HG03159 (cell line): Measurements from ENCODE around the gene CADPS2.
"Not testable (repeated sequence)": the region's sequence is repeated elsewhere in the genome, so short reads cannot be mapped to it uniquely, and the experiment has no call there.

Experiments used
- ATAC-seq: cut with Tn5 transposase; IDR thresholded peaks from one replicate; pipeline ENCODE4 v1.9.1; 2021; ENCODE audit warnings: mild to moderate bottlenecking, moderate library complexity; ENCODE audit not compliant: unreplicated experiment

CADPS2 gene

GRCh38 chr7:122302761-122303530 lies 583.3 kb downstream of the CADPS2 start:
- no peak for ATAC-seq

DNA sequence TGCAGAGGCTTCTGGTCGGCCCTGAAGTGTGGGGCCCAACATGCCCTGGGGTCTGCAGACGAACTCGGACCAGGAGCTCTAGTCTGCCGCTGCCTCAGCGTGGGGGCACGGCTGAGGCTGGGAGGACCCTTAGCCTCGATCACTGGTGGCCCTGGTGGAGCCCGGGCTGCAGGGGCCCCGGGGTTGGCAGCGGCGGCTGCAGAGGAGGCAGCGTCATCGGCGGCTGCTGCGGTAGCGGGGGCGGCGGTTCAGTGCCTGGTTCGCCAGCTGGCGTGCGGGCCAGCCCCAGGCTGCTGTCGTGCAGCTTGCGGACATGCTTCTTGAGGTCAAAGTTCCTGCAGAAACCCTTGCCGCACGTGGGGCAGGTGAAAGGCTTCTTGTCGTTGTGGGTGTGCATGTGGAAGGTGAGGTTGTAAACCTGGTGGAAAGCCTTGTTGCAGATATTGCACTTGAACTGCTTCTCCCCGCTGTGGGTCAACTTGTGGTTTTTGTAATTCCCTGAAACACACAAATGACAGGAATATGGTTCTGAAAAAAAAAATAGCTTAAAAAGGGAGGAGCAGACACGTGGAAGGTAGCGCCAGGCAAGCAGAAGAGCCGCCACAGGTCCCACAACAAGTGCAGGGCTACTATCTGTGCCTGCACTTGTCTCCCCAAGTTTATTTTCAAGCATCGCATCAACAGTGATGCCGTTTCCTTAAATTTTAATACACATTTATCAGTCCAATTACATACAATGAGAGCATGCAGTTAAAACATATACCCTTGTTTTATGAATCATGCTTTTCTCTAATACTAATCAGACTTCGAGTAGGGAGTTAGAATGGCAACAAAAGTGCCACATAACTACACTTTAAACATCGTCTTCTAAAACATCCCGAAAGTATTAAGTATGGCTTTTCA lies 584.2 kb downstream of the CADPS2 start:
- no peak for ATAC-seq

GRCh38 chr7:122300956-122301833 lies 585.1 kb downstream of the CADPS2 start:
- no peak for ATAC-seq

DNA sequence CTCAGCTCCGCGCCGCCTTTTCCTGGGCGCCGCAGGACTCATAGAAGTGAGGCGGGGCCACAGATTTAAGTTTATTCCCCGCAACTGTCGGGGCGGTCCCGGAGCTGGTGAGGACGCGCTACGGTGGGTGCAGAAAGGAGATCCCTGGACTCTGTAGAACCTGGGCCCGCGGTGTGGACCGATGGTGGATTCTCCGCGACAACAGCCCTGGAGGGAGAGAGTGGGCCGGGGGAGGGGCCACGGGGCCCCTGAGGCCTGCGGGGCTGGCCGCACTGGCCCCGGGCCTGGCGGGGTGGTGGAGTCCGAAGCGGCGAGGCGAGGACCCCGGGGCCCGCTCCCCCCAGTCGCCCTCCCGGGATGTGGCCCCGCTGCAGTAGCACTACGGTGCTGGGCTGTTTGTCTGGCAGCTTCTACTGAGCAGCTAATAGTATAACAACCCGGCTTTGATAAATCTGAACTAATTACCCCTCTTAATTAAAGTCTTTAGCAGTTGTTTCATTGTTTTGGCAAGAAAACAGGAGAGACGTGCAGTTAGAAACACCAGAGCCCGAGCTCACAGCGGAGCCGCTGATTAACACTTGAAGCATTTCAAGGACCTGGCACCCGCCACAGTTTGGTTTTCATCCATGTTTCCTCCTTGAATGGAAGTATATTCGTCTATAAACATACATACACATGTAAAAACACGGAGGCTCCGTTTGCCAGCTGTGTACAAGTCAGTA lies 585.9 kb downstream of the CADPS2 start:
- no peak for ATAC-seq

DNA sequence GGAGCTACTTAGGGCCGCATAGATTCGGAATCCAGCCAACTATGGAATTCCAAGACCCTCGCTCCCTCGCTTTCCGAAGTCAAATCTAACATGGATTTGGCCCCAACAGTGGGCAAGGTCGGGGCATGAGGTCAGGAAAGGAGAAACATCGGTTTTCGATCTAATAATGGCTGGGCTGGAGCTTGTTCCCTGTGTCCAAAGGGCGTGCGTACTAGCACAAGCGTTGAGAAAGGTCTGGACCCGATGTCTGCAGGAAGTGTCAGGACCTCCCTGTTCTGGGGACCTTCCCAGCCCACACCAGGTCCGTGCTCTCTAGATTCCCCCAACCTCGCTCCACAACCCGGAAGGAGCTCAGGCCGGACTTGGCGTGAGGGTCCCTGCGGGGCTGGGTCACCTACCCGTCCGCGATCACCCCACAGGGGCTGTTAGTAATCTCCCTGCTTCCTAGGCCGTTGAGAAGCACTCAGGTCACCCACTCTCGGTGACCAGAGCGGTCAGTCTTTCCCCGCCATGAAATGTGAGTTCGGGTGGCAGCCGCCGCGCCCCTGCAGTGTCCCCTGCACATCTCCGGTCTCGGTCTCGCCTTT lies 586.5 kb downstream of the CADPS2 start:
- ATAC-seq = no peak

GRCh38 chr7:122298618-122299017 lies 587.6 kb downstream of the CADPS2 start:
- no peak for ATAC-seq

DNA sequence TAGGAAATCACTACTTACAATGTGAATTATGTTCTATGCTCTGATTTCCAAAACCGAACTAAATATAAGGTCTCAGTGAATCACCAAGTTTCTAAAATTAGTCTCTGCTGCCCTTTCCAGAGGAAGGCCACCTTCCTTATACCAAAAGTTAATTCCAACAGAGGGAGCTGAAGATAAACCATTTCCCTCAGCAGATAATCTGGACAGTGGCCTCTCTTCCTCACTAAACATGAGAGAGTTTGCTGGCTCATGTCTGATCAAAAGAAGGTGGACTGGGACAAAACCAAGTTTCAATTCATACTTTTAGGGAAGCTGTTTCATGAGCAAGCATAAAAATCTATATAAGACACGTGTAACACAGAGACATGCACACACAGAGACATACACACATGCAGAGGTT lies 588.1 kb downstream of the CADPS2 start:
- ATAC-seq = no peak

DNA sequence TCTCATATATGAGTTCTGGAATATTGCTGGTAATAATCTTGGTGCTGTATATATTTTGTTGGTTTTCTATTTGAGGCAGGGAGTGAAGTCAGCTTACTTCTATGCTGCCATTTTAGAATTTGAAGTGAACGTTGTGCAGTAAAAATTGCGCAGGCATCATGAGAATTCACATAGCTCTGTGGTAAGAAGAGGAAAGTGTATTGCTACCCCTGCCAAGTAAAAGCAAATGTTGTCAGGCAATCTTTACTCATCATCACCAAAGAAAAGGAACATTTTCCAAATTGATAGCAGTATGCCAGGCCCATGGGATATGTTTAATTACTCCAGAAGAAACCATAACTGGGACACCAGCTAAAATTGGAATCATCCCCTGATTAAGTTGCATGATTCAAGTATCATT lies 595.1 kb downstream of the CADPS2 start:
- ATAC-seq = no peak

DNA sequence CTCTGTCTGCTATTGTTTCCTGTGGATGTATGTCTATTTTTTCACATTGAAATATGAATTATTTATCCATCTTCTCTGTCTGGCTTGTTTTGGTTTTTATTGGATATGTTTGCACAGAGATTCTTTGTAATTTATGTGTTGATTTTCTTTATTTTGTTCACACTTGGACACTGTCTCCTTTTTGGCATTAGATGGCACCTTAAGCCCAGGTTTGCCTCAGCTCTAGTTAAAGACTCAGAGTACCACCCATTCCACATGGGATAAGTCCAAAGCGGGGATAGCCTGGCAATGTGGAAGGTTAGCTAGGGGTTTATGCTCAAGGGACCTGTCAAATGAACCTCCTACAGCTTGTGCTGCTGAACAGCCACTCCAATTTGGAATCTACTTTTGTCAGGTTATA lies 595.8 kb downstream of the CADPS2 start:
- ATAC-seq = no peak

GRCh38 chr7:122289426-122289825 lies 596.8 kb downstream of the CADPS2 start:
- no peak for ATAC-seq

- not testable (repeated sequence) for ATAC-seq
Measured at GRCh38 chr7:122284608-122285007, 601.7 kb downstream of the CADPS2 start.

GRCh38 chr7:122273117-122273516 lies 613.1 kb downstream of the CADPS2 start:
- ATAC-seq = peak; percentile 58

DNA sequence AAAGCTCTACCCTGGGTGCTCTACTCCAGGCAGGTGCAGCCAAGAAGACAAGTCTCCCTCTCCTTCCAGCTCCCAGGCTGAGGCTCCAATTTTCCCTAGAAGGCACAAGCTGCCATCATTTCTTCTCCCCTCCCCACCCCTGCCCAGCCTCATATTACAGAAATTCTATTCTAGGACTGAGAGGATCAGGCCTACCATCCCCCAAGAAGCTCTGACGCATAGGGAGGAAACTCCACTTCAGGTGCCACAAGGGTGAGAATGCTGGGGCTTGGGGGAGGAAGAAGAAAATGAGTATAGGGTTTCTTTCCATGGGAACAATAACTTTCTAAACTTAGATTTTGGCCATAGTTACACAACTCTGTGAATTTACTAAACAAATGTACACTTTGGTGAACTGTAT lies 617.0 kb downstream of the CADPS2 start:
- ATAC-seq = no peak
